Activated T-cell treated with anti-CD3 and anti-CD28 coated beads, Interleukin-2, amount 50 U/mL, for 48 hours (primary cell): ENCODE data around the gene CCDC194.
A peak's percentile ranks its signal among the peaks of the same experiment; 100 is the strongest.

Experiments used
- DNase-seq, 2 experiments: peaks; one replicate each; pipeline ENCODE4 v3.0.0-alpha.2; 2020

The CCDC194 gene

GRCh38 chr19:17405250-17406045 lies 11.5 kb upstream of the CCDC194 start, which contains the start of gene BST2:
BST2 (minus strand) TSS chr19:17405630; CDS start chr19:17405575, 55 bp downstream.
- DNase-seq = peak; percentile 67

- DNase-seq = no peak
Measured at GRCh38 chr19:17404621-17405249, 10.7 kb upstream of the CCDC194 start.

- peak in 1 of 2 experiments; percentile 35 for DNase-seq
Measured at GRCh38 chr19:17404015-17404414, 10.0 kb upstream of the CCDC194 start.

GRCh38 chr19:17402982-17403855 lies 9.2 kb upstream of the CCDC194 start:
- DNase-seq = peak; percentile 61 to 67

GRCh38 chr19:17401628-17402027 lies 7.6 kb upstream of the CCDC194 start:
- no peak for DNase-seq

GRCh38 chr19:17398902-17399527 lies 5.0 kb upstream of the CCDC194 start:
- DNase-seq = no peak

GRCh38 chr19:17394891-17395415 lies 957 bp upstream of the CCDC194 start:
- peak; percentile 78 to 81 for DNase-seq

GRCh38 chr19:17393002-17393401 lies 994 bp downstream of the CCDC194 start:
- DNase-seq = no peak

- DNase-seq = no peak
Measured at GRCh38 chr19:17391371-17392151, 2.4 kb downstream of the CCDC194 start.

- peak; percentile 94 to 95 for DNase-seq
Measured at GRCh38 chr19:17390665-17391370, 3.2 kb downstream of the CCDC194 start.

- DNase-seq = peak in 1 of 2 experiments; percentile 28
Measured at GRCh38 chr19:17389957-17390664, 3.9 kb downstream of the CCDC194 start.

GRCh38 chr19:17389288-17389687 lies 4.7 kb downstream of the CCDC194 start:
- no peak for DNase-seq

GRCh38 chr19:17385878-17386611 lies 8.0 kb downstream of the CCDC194 start:
- peak; percentile 78 to 80 for DNase-seq

GRCh38 chr19:17380426-17381138 lies 13.4 kb downstream of the CCDC194 start:
- no peak for DNase-seq

GRCh38 chr19:17379221-17379631 lies 14.8 kb downstream of the CCDC194 start:
- no peak for DNase-seq

GRCh38 chr19:17378271-17378670 lies 15.7 kb downstream of the CCDC194 start:
- no peak for DNase-seq

- no peak for DNase-seq
Measured at GRCh38 chr19:17376935-17377600, 16.9 kb downstream of the CCDC194 start, which contains the start of gene PLVAP. PLVAP (minus strand) TSS chr19:17377342; CDS start chr19:17377288, 54 bp downstream.

- no peak for DNase-seq
Measured at GRCh38 chr19:17370026-17370587, 23.9 kb downstream of the CCDC194 start.
